NCI-H2081 (cell line): Measurements from ENCODE around the gene CAMK1D.
A peak's percentile ranks its signal among the peaks of the same experiment; 100 is the strongest.

Experiments used
- DNase-seq, 2 experiments: peaks; one replicate each; lab custom pipeline; 2025; lab: John Stamatoyannopoulos, UW

CAMK1D gene

GRCh38 chr10:12563489-12563888 is 214.1 kb downstream of the CAMK1D start:
- no peak for DNase-seq

- no peak for DNase-seq
Observed at GRCh38 chr10:12564173-12564572, 214.8 kb downstream of the CAMK1D start.

- DNase-seq = peak in 1 of 2 experiments; percentile 30
Observed at GRCh38 chr10:12566161-12567115, 217.1 kb downstream of the CAMK1D start.

- no peak for DNase-seq
Observed at GRCh38 chr10:12568391-12569009, 219.2 kb downstream of the CAMK1D start.

- no peak for DNase-seq
Observed at GRCh38 chr10:12572281-12572680, 222.9 kb downstream of the CAMK1D start.

GRCh38 chr10:12577610-12578009 is 228.3 kb downstream of the CAMK1D start:
- DNase-seq = no peak

GRCh38 chr10:12579954-12580858 is 230.9 kb downstream of the CAMK1D start:
- DNase-seq = peak; percentile 21 to 27

GRCh38 chr10:12583891-12584595 is 234.7 kb downstream of the CAMK1D start:
- DNase-seq = no peak

- no peak for DNase-seq
Observed at GRCh38 chr10:12586741-12587140, 237.4 kb downstream of the CAMK1D start.

GRCh38 chr10:12587451-12587888 is 238.1 kb downstream of the CAMK1D start:
- peak in 1 of 2 experiments; percentile 26 for DNase-seq

GRCh38 chr10:12588091-12588860 is 238.9 kb downstream of the CAMK1D start:
- peak in 1 of 2 experiments; percentile 45 for DNase-seq

- no peak for DNase-seq
Observed at GRCh38 chr10:12589291-12589690, 239.9 kb downstream of the CAMK1D start.

GRCh38 chr10:12589791-12590190 is 240.4 kb downstream of the CAMK1D start:
- no peak for DNase-seq

- peak in 1 of 2 experiments; percentile 60 for DNase-seq
Observed at GRCh38 chr10:12590675-12591659, 241.6 kb downstream of the CAMK1D start.

- no peak for DNase-seq
Observed at GRCh38 chr10:12592967-12593366, 243.6 kb downstream of the CAMK1D start.

- no peak for DNase-seq
Observed at GRCh38 chr10:12594448-12594944, 245.1 kb downstream of the CAMK1D start.

- DNase-seq = no peak
Observed at GRCh38 chr10:12595936-12596576, 246.7 kb downstream of the CAMK1D start.

GRCh38 chr10:12597176-12597575 is 247.8 kb downstream of the CAMK1D start:
- no peak for DNase-seq
